A549 (cell line): ENCODE results near the gene PLXND1. TPM values are rescaled to one million over a fixed set of nuclear protein-coding genes. Genes with fewer than 3 reads are reported as not detected.
A peak's percentile ranks its signal among the peaks of the same experiment; 100 is the strongest.

Experiments
- ATAC-seq, 2 experiments: fragments of 200-7000 bp in 1 of 2; fragments of >200 bp in 1 of 2; cut with Nextera tagmentation in 1 of 2; cut with Tn5 transposase in 1 of 2; 3 replicates each; pipeline versions ENCODE4 v1.8.0 to v1.9.1; 2018 to 2020; ENCODE audit warnings: mild to moderate bottlenecking in 1 of 2, moderate library complexity in 1 of 2
- CTCF ChIA-PET: fragments of 300-600 bp; sonication (Branson Sonifier 250); formaldehyde crosslinking; extraction: SDS; loops from one replicate; lab custom pipeline; 2021; ENCODE audit warnings: antibody characterized with exemption, inconsistent platforms; lab: Yijun Ruan, JAX
- POLR2A ChIA-PET: fragments of 350-600 bp; formaldehyde crosslinking; extraction: SDS; loops from one replicate; lab custom pipeline; 2021; ENCODE audit warnings: antibody characterized with exemption, inconsistent platforms; lab: Yijun Ruan, JAX
- DNase-seq, 2 experiments: peaks; one replicate each; pipeline versions ENCODE4 v3.0.0 to v3.0.0-alpha.2; 2011 to 2016; ENCODE audit warnings: low read depth in 1 of 2, low spot score in 1 of 2
- FAIRE-seq: peaks from 2 replicates; lab custom pipeline; 2011; peaks lifted over from hg19 to GRCh38; lab: Jason Lieb, UNC
- H3K27ac ChIP-seq, 2 experiments: fragments of >200 bp; sonication (Bioruptor Twin); formaldehyde crosslinking; 3 replicates each; pipeline ENCODE4 v1.5.1; 2016 to 2017
- H3K4me1 ChIP-seq: fragments of >200 bp; sonication (Bioruptor Twin); formaldehyde crosslinking; 3 replicates; pipeline ENCODE4 v1.6.1; 2016
- H3K4me2 ChIP-seq: fragments of >200 bp; sonication (Bioruptor Twin); formaldehyde crosslinking; 3 replicates; pipeline ENCODE4 v1.6.1; 2016
- H3K4me3 ChIP-seq: fragments of >200 bp; sonication (Bioruptor Twin); formaldehyde crosslinking; 3 replicates; pipeline ENCODE4 v1.5.1; 2016
- H3K9me3 ChIP-seq: fragments of >200 bp; sonication (Bioruptor Twin); formaldehyde crosslinking; 3 replicates; pipeline ENCODE4 v1.6.1; 2016
- BHLHE40 ChIP-seq: IDR thresholded peaks from 2 replicates; pipeline ENCODE4 v1.6.1; 2012; ENCODE audit warnings: low read depth, low read length, inconsistent platforms
- FOXS1 ChIP-seq: fragments of 250-450 bp; sonication (Bioruptor Pico); IDR thresholded peaks from 2 replicates; pipeline ENCODE4 v1.5.0; 2020; ENCODE audit warnings: mild to moderate bottlenecking, moderate library complexity
- GATA3 ChIP-seq: IDR thresholded peaks from 2 replicates; pipeline ENCODE4 v1.6.1; 2012; ENCODE audit warnings: borderline replicate concordance
- HOXB5 ChIP-seq: fragments of 250-450 bp; sonication (Bioruptor Pico); IDR thresholded peaks from 2 replicates; pipeline ENCODE4 v1.5.0; 2020; ENCODE audit warnings: mild to moderate bottlenecking, moderate library complexity
- JUNB ChIP-seq: fragments of >200 bp; sonication (Bioruptor Twin); formaldehyde crosslinking; IDR thresholded peaks from 2 replicates; pipeline ENCODE4 v1.6.1; 2016
- KDM1A ChIP-seq: fragments of 200-600 bp; sonication (generic); IDR thresholded peaks from 2 replicates; pipeline ENCODE4 v1.6.1; 2016; ENCODE audit warnings: low read depth, mild to moderate bottlenecking
- KDM5A ChIP-seq: fragments of 200-600 bp; sonication (generic); IDR thresholded peaks from 2 replicates; pipeline ENCODE4 v1.6.1; 2016; ENCODE audit warnings: antibody characterized with exemption, mild to moderate bottlenecking
- MAFK ChIP-seq: fragments of 450-650 bp; IDR thresholded peaks from 2 replicates; pipeline ENCODE4 v1.6.1; 2014; ENCODE audit not compliant: partially characterized antibody
- MAZ ChIP-seq: fragments of 150-350 bp; IDR thresholded peaks from 2 replicates; pipeline ENCODE4 v1.6.1; 2014; ENCODE audit warnings: antibody characterized with exemption, low read depth, low read length, borderline replicate concordance
- MYC ChIP-seq: IDR thresholded peaks from 2 replicates; pipeline ENCODE4 v1.6.1; 2012; ENCODE audit warnings: mild to moderate bottlenecking, inconsistent platforms, low read length, improper control_type of control experiment, borderline replicate concordance
- NFE2L2 ChIP-seq: fragments of 150-350 bp; conservative IDR thresholded peaks from 2 replicates; pipeline ENCODE4 v1.6.1; 2014; ENCODE audit warnings: low read length
- NPAS2 ChIP-seq: fragments of 250-450 bp; sonication (Bioruptor Pico); IDR thresholded peaks from 2 replicates; pipeline ENCODE4 v1.8.0; 2022; ENCODE audit warnings: mild to moderate bottlenecking, moderate library complexity, borderline replicate concordance
- PHF8 ChIP-seq: fragments of 200-600 bp; sonication (generic); IDR thresholded peaks from 2 replicates; pipeline ENCODE4 v1.6.1; 2016; ENCODE audit warnings: low read depth, mild to moderate bottlenecking, antibody characterized with exemption, moderate library complexity, borderline replicate concordance
- POLR2A ChIP-seq: IDR thresholded peaks from 2 replicates; pipeline ENCODE4 v1.6.1; 2012; ENCODE audit warnings: mild to moderate bottlenecking, low read length
- RFX5 ChIP-seq: fragments of 450-650 bp; IDR thresholded peaks from 2 replicates; pipeline ENCODE4 v1.7.1; 2014; ENCODE audit warnings: antibody characterized with exemption, mild to moderate bottlenecking, moderate library complexity
- SREBF2 ChIP-seq: fragments of 450-650 bp; IDR thresholded peaks from 2 replicates; pipeline ENCODE4 v1.6.1; 2014; ENCODE audit warnings: mild to moderate bottlenecking, moderate library complexity
- TFCP2L1 ChIP-seq: fragments of 250-450 bp; sonication (Bioruptor Pico); IDR thresholded peaks from 2 replicates; pipeline ENCODE4 v1.5.0; 2021; ENCODE audit warnings: mild to moderate bottlenecking
- TP53 ChIP-seq: fragments of 250-450 bp; sonication (Bioruptor Pico); IDR thresholded peaks from 2 replicates; pipeline ENCODE4 v1.5.0; 2021; ENCODE audit warnings: mild to moderate bottlenecking, moderate library complexity
- WGBS: methylation state at CpG from one replicate; pipeline ENCODE4 v1.1.6; 2017; ENCODE audit errors: missing lambda C conversion rate; 5-methylcytosine and 5-hydroxymethylcytosine counted together
- polyA plus RNA-seq, 4 experiments: library from polyadenylated mRNA; depleted of rRNA in 3 of 4; stranded (reverse); fragments of >200 nt; fragmentation: RNase III in 1 of 4; extraction: RNeasy Plus Mini Kit Qiagen cat#74134 plus additional on column Dnase treatment in 1 of 4; gene quantifications; 2 replicates in 3 of 4; 3 replicates in 1 of 4; pipeline ENCODE4 v1.2.3, GENCODE V29; 2011 to 2017
- TF ChIP-seq, protein P1 (sequence below): fragments of >200 bp; sonication (Bioruptor Twin); formaldehyde crosslinking; IDR thresholded peaks from 3 replicates; pipeline ENCODE4 v1.5.1; 2016
- TF ChIP-seq, protein P2 (sequence below): fragments of >200 bp; sonication (Bioruptor Twin); formaldehyde crosslinking; IDR thresholded peaks from 2 replicates; pipeline ENCODE4 v1.6.1; 2016
- TF ChIP-seq, protein P3 (sequence below): fragments of 450-650 bp; IDR thresholded peaks from 2 replicates; pipeline ENCODE4 v1.6.1; 2014; ENCODE audit warnings: antibody characterized with exemption

The PLXND1 gene
- polyA plus RNA-seq, 2 of the 4 experiments (the other 2 are of a cell fraction), result 26.8 to 72.6 TPM

DNA sequence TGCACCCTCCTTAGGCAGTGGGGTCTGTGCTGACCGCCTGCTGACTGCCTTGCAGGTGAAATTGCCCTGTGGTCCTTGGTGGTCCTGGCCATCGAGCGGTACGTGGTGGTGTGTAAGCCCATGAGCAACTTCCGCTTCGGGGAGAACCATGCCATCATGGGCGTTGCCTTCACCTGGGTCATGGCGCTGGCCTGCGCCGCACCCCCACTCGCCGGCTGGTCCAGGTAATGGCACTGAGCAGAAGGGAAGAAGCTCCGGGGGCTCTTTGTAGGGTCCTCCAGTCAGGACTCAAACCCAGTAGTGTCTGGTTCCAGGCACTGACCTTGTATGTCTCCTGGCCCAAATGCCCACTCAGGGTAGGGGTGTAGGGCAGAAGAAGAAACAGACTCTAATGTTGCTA, 75.7 kb downstream of the PLXND1 start (continued):
- TF ChIP-seq, protein P1, sequence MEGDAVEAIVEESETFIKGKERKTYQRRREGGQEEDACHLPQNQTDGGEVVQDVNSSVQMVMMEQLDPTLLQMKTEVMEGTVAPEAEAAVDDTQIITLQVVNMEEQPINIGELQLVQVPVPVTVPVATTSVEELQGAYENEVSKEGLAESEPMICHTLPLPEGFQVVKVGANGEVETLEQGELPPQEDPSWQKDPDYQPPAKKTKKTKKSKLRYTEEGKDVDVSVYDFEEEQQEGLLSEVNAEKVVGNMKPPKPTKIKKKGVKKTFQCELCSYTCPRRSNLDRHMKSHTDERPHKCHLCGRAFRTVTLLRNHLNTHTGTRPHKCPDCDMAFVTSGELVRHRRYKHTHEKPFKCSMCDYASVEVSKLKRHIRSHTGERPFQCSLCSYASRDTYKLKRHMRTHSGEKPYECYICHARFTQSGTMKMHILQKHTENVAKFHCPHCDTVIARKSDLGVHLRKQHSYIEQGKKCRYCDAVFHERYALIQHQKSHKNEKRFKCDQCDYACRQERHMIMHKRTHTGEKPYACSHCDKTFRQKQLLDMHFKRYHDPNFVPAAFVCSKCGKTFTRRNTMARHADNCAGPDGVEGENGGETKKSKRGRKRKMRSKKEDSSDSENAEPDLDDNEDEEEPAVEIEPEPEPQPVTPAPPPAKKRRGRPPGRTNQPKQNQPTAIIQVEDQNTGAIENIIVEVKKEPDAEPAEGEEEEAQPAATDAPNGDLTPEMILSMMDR, result no peak
- TF ChIP-seq NPAS2 (CRISPR knock-in tag), result no peak
- TF ChIP-seq RFX5, result no peak

DNA sequence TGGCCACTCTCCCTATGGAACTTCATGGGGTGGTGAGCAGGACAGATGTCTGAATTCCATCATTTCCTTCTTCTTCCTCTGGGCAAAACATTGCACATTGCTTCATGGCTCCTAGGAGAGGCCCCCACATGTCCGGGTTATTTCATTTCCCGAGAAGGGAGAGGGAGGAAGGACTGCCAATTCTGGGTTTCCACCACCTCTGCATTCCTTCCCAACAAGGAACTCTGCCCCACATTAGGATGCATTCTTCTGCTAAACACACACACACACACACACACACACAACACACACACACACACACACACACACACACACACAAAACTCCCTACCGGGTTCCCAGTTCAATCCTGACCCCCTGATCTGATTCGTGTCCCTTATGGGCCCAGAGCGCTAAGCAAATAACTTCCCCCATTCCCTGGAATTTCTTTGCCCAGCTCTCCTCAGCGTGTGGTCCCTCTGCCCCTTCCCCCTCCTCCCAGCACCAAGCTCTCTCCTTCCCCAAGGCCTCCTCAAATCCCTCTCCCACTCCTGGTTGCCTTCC, 76.2 kb downstream of the PLXND1 start:
- Histone ChIP-seq H3K27ac (peak overlapping the region in 1 of 2 experiments; percentile 60; a peak in 3 of 6 replicates), H3K4me1 (peaks cover 23% of the 10 kb centered on the region), H3K4me2 (peak overlapping the region; percentile 19; the same call in 1 of the 3 replicates), H3K4me3 (no peak overlapping the region), H3K9me3 (no peaks in the 10 kb centered on the region)
- POLR2A ChIA-PET, result no interaction called here
- peak in 1 of 2 experiments; percentile 26; a peak in 3 of 6 replicates for ATAC-seq
- no peak for FAIRE-seq
- 37% methylated on average over 6 of the region's 6 CpGs for WGBS
- DNase-seq, result peak in 1 of 2 experiments; percentile 12
- CTCF ChIA-PET, result interaction anchor here (0.7 to 0.9 kb wide), 2 partner anchors 8 to 40 kb away, joined by 4 to 6 read pairs; no protein-coding TSS in a partner anchor
- TF ChIP-seq POLR2A, result no peak
- no peak for TF ChIP-seq HOXB5 (CRISPR knock-in tag)
- TF ChIP-seq, protein P2, sequence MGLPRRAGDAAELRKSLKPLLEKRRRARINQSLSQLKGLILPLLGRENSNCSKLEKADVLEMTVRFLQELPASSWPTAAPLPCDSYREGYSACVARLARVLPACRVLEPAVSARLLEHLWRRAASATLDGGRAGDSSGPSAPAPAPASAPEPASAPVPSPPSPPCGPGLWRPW, result no peak

DNA sequence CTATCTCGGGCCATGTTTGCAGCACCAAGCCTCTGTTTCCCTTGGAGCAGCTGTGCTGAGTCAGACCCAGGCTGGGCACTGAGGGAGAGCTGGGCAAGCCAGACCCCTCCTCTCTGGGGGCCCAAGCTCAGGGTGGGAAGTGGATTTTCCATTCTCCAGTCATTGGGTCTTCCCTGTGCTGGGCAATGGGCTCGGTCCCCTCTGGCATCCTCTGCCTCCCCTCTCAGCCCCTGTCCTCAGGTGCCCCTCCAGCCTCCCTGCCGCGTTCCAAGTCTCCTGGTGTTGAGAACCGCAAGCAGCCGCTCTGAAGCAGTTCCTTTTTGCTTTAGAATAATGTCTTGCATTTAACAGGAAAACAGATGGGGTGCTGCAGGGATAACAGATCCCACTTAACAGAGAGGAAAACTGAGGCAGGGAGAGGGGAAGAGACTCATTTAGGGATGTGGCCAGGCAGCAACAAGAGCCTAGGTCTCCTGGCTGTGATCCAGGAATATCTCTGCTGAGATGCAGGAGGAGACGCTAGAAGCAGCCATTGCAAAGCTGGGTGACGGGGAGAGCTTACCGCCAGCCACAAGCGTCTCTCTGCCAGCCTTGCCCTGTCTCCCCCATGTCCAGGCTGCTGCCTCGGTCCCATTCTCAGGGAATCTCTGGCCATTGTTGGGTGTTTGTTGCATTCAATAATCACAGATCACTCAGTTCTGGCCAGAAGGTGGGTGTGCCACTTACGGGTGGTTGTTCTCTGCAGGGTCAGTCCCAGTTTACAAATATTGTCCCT, 76.9 kb downstream of the PLXND1 start:
- Histone ChIP-seq H3K9me3 (no peaks in the 10 kb centered on the region), H3K27ac (peak overlapping the region in 1 of 2 experiments; percentile 30; a peak in 2 of 6 replicates), H3K4me3 (no peak overlapping the region), H3K4me1 (peaks cover 16% of the 10 kb centered on the region), H3K4me2 (peak overlapping the region; percentile 19; the same call in 1 of the 3 replicates)
- 91% methylated on average over 12 of the region's 12 CpGs for WGBS
- TF ChIP-seq POLR2A (no peak), PHF8 (no peak), JUNB (no peak), NPAS2 (CRISPR knock-in tag) (no peak), TFCP2L1 (no peak), MAFK (no peak), MAZ (no peak), NFE2L2 (no peak), FOXS1 (no peak), KDM5A (no peak), TP53 (CRISPR knock-in tag) (no peak), KDM1A (no peak), MYC (no peak), SREBF2 (no peak), GATA3 (no peak), BHLHE40 (no peak)
- TF ChIP-seq, protein P1, result no peak
- TF ChIP-seq, protein P3, sequence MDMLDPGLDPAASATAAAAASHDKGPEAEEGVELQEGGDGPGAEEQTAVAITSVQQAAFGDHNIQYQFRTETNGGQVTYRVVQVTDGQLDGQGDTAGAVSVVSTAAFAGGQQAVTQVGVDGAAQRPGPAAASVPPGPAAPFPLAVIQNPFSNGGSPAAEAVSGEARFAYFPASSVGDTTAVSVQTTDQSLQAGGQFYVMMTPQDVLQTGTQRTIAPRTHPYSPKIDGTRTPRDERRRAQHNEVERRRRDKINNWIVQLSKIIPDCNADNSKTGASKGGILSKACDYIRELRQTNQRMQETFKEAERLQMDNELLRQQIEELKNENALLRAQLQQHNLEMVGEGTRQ, result no peak
- TF ChIP-seq, protein P2, result no peak
- POLR2A ChIA-PET, result no interaction called here
- CTCF ChIA-PET, result interaction anchor here (0.9 kb wide), 1 partner anchor 39 kb away, joined by 6 read pairs; no protein-coding TSS in a partner anchor
- DNase-seq (no peak), FAIRE-seq (no peak), ATAC-seq (no peak)
